SH-SY5Y (cell line): Measurements from ENCODE around the gene FCAMR.

Source experiments
- GATA2 ChIP-seq: IDR thresholded peaks from 2 replicates; pipeline ENCODE4 v1.6.1; 2011; ENCODE audit warnings: mild to moderate bottlenecking, low read depth, low read length
- GATA3 ChIP-seq: IDR thresholded peaks from 2 replicates; pipeline ENCODE4 v1.6.1; 2011; ENCODE audit warnings: low read depth, mild to moderate bottlenecking, low read length, moderate library complexity

DNA sequence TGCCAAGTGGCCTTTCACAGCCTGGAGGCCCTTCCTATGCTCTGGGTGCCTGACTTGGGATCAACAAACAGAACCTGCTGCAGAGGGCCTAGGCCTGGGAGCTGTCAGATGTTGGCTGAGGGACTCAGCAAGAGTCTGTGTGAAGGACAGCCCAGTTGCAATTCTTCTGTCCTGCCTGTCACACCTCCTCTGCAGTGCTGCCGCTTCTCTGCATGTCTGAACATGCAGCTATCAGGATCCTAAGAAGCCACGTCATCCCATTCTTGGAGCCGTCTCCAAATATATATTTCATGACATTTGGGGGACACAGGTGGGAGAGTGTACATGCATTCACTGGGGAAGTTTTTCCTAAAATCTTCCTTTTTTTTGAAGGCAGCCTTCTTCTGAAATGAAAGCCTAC lies 8.6 kb downstream of the FCAMR start:
- TF ChIP-seq GATA2 = no peak
- TF ChIP-seq GATA3 = no peak
